DOHH2 (cell line): ENCODE data around the gene CAV1.

ENCODE experiments used
- CTCF ChIP-seq: fragments of 200-600 bp; sonication (generic); IDR thresholded peaks from one replicate; pipeline ENCODE4 v1.5.1; 2014; ENCODE audit warnings: antibody characterized with exemption, mild to moderate bottlenecking, low read depth, low read length; ENCODE audit not compliant: poor library complexity, severe bottlenecking
- EZH2phosphoT487 ChIP-seq: fragments of 200-600 bp; sonication (generic); IDR thresholded peaks from 2 replicates; pipeline ENCODE4 v1.6.1; 2017; ENCODE audit warnings: borderline replicate concordance, mild to moderate bottlenecking, antibody characterized with exemption, low read length, moderate library complexity, mixed read lengths

DNA sequence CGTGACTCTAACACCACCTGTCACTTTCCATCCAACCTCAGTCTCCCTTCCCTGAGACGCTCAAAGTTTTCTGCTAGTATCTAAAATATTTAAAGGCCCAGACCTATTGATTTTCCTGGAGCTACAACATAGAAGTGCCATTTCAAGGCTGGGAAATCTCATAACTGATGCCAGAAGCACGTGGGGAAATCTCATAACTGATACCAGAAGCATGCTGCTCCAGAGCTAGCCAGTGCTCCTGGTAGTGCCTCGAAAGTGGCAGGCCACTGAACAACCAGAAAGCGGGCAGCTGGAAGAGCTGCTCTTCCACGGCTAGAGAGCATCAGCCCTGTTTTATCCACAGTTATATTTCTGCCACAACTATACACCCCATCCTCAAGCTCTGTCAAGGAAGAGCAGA, 72.5 kb downstream of the CAV1 start:
- TF ChIP-seq CTCF (no peak), EZH2phosphoT487 (no peak)
